ENCODE data around the gene CRK.

DNA sequence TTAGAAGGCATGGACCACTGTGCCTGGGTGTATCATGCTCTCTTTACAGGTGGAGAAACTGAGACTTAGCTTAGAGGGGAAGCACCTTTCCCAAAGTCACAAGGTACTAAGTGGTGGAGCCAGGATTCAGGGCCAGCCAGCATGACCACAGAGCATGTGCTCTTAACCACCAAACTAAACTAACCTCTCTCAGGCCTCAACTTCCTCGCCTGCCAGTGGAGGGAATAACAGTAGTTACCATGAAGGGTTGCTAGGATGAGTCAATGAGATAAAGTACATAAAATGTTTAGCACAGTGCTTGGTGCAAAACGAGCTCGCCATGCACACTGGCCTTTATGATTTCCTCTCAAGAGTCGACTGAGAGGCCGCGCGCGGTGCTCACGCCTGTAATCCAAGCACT lies 42.8 kb upstream of the CRK start:
- TF ChIP-seq POLR2AphosphoS5 (IDR thresholded peaks at IDR 0.05) (no peak), POLR2A (IDR thresholded peaks at IDR 0.05) (no peak), EP300 (IDR thresholded peaks at IDR 0.05) (no peak)
- TF ChIP-seq, protein P1, sequence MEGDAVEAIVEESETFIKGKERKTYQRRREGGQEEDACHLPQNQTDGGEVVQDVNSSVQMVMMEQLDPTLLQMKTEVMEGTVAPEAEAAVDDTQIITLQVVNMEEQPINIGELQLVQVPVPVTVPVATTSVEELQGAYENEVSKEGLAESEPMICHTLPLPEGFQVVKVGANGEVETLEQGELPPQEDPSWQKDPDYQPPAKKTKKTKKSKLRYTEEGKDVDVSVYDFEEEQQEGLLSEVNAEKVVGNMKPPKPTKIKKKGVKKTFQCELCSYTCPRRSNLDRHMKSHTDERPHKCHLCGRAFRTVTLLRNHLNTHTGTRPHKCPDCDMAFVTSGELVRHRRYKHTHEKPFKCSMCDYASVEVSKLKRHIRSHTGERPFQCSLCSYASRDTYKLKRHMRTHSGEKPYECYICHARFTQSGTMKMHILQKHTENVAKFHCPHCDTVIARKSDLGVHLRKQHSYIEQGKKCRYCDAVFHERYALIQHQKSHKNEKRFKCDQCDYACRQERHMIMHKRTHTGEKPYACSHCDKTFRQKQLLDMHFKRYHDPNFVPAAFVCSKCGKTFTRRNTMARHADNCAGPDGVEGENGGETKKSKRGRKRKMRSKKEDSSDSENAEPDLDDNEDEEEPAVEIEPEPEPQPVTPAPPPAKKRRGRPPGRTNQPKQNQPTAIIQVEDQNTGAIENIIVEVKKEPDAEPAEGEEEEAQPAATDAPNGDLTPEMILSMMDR (IDR thresholded peaks at IDR 0.05) = no peak

Data from stomach (tissue), 4 donors.